Chondrocyte (in vitro differentiated cells): ENCODE measurements around the gene PCSK2. TPM values are rescaled to one million over a fixed set of nuclear protein-coding genes. Genes with fewer than 3 reads are reported as not detected.

Experiments used
- DNase-seq: peaks from one replicate; pipeline ENCODE4 v3.0.0; 2021; ENCODE audit warnings: mixed read lengths, low spot score
- H3K27ac Mint-ChIP-seq: one replicate; pipeline ENCODE4 v1.8.0; 2021; ENCODE audit warnings: mild to moderate bottlenecking, moderate library complexity, mixed read lengths; ENCODE audit not compliant: unreplicated experiment
- H3K27me3 Mint-ChIP-seq: 2 replicates; pipeline ENCODE4 v1.8.0; 2021; ENCODE audit warnings: low read depth, mixed read lengths
- H3K36me3 Mint-ChIP-seq: 2 replicates; pipeline ENCODE4 v1.8.0; 2021; ENCODE audit warnings: low read depth, mixed read lengths
- H3K4me1 Mint-ChIP-seq: 2 replicates; pipeline ENCODE4 v1.8.0; 2021; ENCODE audit warnings: low read depth, mild to moderate bottlenecking, mixed read lengths
- H3K4me3 Mint-ChIP-seq: one replicate; pipeline ENCODE4 v1.8.0; 2021; ENCODE audit warnings: mild to moderate bottlenecking, moderate library complexity, mixed read lengths; ENCODE audit not compliant: unreplicated experiment
- H3K9me3 Mint-ChIP-seq: 2 replicates; pipeline ENCODE4 v1.8.0; 2021; ENCODE audit warnings: low read depth, mixed read lengths
- CTCF ChIP-seq: fragments of 200-600 bp; sonication (generic); IDR thresholded peaks from 2 replicates; pipeline ENCODE4 v1.5.0; 2021; ENCODE audit warnings: antibody characterized with exemption, mild to moderate bottlenecking, moderate library complexity
- long read RNA-seq: library from polyadenylated mRNA; stranded (forward); transcript quantifications from one replicate; pipeline ENCODE4 v2.0.0, GENCODE V29; 2021
- total RNA-seq: library from RNA; stranded (reverse); gene quantifications from 3 replicates; pipeline ENCODE4 v1.2.1, GENCODE V29; 2021

Gene PCSK2, protein sequence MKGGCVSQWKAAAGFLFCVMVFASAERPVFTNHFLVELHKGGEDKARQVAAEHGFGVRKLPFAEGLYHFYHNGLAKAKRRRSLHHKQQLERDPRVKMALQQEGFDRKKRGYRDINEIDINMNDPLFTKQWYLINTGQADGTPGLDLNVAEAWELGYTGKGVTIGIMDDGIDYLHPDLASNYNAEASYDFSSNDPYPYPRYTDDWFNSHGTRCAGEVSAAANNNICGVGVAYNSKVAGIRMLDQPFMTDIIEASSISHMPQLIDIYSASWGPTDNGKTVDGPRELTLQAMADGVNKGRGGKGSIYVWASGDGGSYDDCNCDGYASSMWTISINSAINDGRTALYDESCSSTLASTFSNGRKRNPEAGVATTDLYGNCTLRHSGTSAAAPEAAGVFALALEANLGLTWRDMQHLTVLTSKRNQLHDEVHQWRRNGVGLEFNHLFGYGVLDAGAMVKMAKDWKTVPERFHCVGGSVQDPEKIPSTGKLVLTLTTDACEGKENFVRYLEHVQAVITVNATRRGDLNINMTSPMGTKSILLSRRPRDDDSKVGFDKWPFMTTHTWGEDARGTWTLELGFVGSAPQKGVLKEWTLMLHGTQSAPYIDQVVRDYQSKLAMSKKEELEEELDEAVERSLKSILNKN
- not detected in 3 replicates for total RNA-seq
- long read RNA-seq: 0 reads

DNA sequence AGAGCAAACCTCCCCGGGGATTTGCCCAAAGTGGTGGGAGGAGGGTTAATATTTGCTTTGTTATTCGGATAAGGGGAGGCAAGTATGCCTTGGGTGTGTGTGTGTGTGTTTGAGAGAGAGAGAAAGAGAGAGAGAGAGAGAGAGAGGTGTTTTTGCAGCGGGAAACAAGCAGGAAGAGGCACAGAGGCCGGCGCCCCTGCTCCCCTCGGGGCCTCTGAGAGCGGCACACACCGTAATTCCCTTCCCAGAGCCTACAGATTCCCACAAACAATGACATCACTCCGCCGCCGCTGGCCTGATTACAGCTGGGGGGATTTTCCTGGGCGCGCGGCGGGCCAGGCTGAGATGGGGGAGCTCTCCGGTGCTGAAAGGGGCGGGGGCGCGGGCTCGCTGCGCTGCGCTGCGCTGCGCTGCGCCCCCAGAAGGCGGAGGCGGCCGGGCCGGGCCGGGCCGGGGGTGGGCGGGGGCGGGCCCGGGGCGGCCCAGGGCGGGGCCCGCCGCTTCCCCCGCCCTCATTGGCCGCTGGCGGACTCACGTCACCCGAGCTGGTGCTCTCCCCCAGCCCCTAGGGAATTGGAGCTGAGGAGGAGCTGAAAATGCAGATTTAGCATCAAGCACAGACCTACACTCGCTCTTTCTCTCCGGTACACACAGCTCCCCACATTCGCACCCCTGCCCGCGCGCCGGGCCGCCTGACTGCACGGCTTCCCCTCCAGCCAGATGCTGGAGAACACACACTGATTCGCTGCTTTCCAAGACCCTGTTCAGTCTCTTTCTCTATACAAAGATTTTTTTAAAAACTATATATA is at the start of gene PCSK2:
Gene PCSK2 (plus strand): TSS at position 631 of the 809 bp plus-strand sequence. CDS start 266 bp downstream, outside the sequence.
- no peak for DNase-seq
- peaks cover 72% of the 10 kb centered on the region for H3K27me3 Mint-ChIP-seq
- H3K9me3 Mint-ChIP-seq: no peaks in the 10 kb centered on the region
- no peaks in the 10 kb centered on the region for H3K36me3 Mint-ChIP-seq
- TF ChIP-seq CTCF: no peak
- no peak within 1 kb of the TSS for H3K27ac Mint-ChIP-seq
- H3K4me3 Mint-ChIP-seq: peak within 1 kb of the TSS; percentile 70
- peaks cover 18% of the 10 kb centered on the region for H3K4me1 Mint-ChIP-seq

DNA sequence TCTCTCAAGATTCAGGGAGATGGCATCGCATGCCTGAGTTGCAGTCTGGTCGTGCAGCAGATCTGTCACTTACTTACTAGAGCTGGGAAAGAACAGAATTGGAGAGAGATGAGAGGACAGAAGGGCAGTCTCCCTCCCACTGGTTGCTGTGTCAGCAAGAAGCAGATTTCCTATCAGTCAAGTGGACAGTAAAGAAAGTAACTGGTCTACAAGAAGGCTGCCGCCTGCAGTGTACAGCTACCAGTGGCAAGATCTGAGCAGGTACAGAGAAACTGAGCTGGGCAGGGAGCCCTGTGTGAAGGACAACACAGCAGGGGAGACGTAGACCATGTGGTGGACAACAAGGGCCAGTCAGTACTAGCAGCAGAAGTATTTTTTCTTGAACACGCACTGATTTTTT is 49.5 kb upstream of the PCSK2 start:
- H3K27ac Mint-ChIP-seq: no peak overlapping the region
- no peaks in the 10 kb centered on the region for H3K4me1 Mint-ChIP-seq
- no peak for DNase-seq
- no peaks in the 10 kb centered on the region for H3K36me3 Mint-ChIP-seq
- H3K9me3 Mint-ChIP-seq: peaks cover 14% of the 10 kb centered on the region
- TF ChIP-seq CTCF: no peak
- peaks cover 7% of the 10 kb centered on the region for H3K27me3 Mint-ChIP-seq
- H3K4me3 Mint-ChIP-seq: no peak overlapping the region

GRCh38 chr20:17179840-17180239 is 47.0 kb upstream of the PCSK2 start:
- Mint-ChIP-seq H3K27me3 (peaks cover 4% of the 10 kb centered on the region), H3K4me3 (no peak overlapping the region), H3K27ac (no peak overlapping the region), H3K36me3 (peaks cover 1% of the 10 kb centered on the region), H3K4me1 (no peaks in the 10 kb centered on the region), H3K9me3 (peaks cover 26% of the 10 kb centered on the region)
- DNase-seq: no peak
- TF ChIP-seq CTCF: no peak

GRCh38 chr20:17189976-17190695 is 36.7 kb upstream of the PCSK2 start:
- Mint-ChIP-seq H3K4me3 (no peak overlapping the region), H3K27ac (no peak overlapping the region), H3K27me3 (no peaks in the 10 kb centered on the region), H3K9me3 (peaks cover 7% of the 10 kb centered on the region), H3K4me1 (no peaks in the 10 kb centered on the region), H3K36me3 (no peaks in the 10 kb centered on the region)
- TF ChIP-seq CTCF: no peak
- no peak for DNase-seq
